ENCODE data around the gene POU3F2. TPM values are rescaled to one million over a fixed set of nuclear protein-coding genes. Genes with fewer than 3 reads are reported as not detected.

The POU3F2 gene
- total and polyA plus RNA-seq, 9 of the 15 experiments (the other 6 are each of a cell fraction or from before 2014, with no cell fraction given), result 0.08 to 0.46 (median 0.36) TPM

- TF ChIP-seq RAD21 (CRISPR knock-in tag; conservative IDR thresholded peaks at IDR 0.05 in 1 of 2, IDR thresholded peaks at IDR 0.05 in 1 of 2) (peak; percentile 17 to 68; a peak in 2 of 4 replicates), REST (IDR thresholded peaks at IDR 0.05; ENCODE audit: borderline replicate concordance) (peak; percentile 62; the same call in 1 of the 2 replicates), REST (CRISPR knock-in tag; IDR thresholded peaks at IDR 0.05; ENCODE audit: low read depth) (no peak), CHD4 (IDR thresholded peaks at IDR 0.05; ENCODE audit: insufficient read depth, insufficient replicate concordance, low read depth, low read length, poor library complexity, severe bottlenecking) (no peak), EP300 (IDR thresholded peaks at IDR 0.05; ENCODE audit: low read length) (no peak), ZNF57 (CRISPR knock-in tag; IDR thresholded peaks at IDR 0.05) (no peak), MLX (CRISPR knock-in tag; conservative IDR thresholded peaks at IDR 0.05) (no peak)
Measured at GRCh38 chr6:98839781-98840361, 5.5 kb downstream of the POU3F2 start (continued).
